ENCODE data around the gene CUX1.

Gene CUX1

DNA sequence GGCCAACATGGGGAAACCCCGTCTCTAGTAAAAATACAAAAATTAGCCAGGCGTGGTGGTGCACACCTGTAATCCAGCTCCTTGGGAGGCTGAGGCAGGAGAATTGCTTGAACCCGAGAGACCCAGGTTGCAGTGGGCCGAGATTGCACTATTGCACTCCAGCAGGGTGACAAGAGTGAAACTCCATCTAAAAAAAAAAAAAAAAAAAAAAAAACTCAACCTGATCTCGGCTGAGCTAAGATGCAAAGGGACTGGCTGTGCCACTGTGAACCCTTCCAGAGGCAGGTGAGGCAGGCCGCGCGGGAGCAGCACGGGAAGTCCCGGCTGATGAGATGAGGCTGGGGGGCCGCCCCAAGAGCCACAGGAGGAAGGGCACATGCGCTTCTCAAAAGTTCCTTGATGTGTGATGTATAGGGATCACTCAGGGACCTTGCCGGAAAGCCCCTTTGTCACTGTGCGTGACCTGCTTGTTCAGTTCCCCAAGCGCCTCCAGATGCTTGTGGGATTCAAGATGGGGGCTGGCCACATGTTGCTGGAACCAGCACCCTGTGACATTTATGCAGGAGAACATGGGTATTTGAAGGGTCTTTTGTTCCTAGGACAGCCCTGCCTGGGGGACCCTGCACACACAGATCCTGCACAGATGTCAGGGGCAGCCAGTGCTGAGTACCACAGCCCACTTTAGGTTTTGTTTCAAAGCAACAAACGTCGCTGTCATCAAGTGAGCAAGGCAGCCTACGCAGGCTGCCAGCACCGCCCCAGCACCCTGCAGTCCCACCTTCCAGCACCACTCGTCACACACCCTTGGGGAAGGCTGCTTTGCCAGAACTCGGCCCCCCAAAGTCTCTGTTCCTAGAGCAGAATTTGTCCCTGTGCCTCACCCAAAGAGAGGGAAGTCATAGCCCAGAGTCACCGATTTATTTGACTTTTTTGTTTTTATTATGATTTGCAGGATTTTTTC lies 394.4 kb downstream of the CUX1 start:
- Histone ChIP-seq H3K27ac (replicated peaks) (no peak overlapping the region), H3K4me3 (replicated peaks; ENCODE audit: insufficient read depth, low read length) (no peak overlapping the region), H3K27me3 (ENCODE audit: insufficient read depth, poor library complexity, severe bottlenecking) (no peaks in the 10 kb centered on the region)
- TF ChIP-seq, protein P1, sequence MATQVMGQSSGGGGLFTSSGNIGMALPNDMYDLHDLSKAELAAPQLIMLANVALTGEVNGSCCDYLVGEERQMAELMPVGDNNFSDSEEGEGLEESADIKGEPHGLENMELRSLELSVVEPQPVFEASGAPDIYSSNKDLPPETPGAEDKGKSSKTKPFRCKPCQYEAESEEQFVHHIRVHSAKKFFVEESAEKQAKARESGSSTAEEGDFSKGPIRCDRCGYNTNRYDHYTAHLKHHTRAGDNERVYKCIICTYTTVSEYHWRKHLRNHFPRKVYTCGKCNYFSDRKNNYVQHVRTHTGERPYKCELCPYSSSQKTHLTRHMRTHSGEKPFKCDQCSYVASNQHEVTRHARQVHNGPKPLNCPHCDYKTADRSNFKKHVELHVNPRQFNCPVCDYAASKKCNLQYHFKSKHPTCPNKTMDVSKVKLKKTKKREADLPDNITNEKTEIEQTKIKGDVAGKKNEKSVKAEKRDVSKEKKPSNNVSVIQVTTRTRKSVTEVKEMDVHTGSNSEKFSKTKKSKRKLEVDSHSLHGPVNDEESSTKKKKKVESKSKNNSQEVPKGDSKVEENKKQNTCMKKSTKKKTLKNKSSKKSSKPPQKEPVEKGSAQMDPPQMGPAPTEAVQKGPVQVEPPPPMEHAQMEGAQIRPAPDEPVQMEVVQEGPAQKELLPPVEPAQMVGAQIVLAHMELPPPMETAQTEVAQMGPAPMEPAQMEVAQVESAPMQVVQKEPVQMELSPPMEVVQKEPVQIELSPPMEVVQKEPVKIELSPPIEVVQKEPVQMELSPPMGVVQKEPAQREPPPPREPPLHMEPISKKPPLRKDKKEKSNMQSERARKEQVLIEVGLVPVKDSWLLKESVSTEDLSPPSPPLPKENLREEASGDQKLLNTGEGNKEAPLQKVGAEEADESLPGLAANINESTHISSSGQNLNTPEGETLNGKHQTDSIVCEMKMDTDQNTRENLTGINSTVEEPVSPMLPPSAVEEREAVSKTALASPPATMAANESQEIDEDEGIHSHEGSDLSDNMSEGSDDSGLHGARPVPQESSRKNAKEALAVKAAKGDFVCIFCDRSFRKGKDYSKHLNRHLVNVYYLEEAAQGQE (IDR thresholded peaks at IDR 0.05; ENCODE audit: insufficient replicate concordance, low read depth), result no peak
- TF ChIP-seq GABPA (IDR thresholded peaks at IDR 0.05; ENCODE audit: low read depth) (no peak), SPI1 (IDR thresholded peaks at IDR 0.05; ENCODE audit: borderline replicate concordance, low read depth) (no peak), POLR2AphosphoS5 (IDR thresholded peaks at IDR 0.05; ENCODE audit: low read depth) (no peak)
- TF ChIP-seq, protein P2, sequence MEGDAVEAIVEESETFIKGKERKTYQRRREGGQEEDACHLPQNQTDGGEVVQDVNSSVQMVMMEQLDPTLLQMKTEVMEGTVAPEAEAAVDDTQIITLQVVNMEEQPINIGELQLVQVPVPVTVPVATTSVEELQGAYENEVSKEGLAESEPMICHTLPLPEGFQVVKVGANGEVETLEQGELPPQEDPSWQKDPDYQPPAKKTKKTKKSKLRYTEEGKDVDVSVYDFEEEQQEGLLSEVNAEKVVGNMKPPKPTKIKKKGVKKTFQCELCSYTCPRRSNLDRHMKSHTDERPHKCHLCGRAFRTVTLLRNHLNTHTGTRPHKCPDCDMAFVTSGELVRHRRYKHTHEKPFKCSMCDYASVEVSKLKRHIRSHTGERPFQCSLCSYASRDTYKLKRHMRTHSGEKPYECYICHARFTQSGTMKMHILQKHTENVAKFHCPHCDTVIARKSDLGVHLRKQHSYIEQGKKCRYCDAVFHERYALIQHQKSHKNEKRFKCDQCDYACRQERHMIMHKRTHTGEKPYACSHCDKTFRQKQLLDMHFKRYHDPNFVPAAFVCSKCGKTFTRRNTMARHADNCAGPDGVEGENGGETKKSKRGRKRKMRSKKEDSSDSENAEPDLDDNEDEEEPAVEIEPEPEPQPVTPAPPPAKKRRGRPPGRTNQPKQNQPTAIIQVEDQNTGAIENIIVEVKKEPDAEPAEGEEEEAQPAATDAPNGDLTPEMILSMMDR (IDR thresholded peaks at IDR 0.05; ENCODE audit: insufficient read depth, low read length), result no peak
- no peak for DNase-seq (ENCODE audit: low read depth in 1 of 2, low spot score in 1 of 2)

DNA sequence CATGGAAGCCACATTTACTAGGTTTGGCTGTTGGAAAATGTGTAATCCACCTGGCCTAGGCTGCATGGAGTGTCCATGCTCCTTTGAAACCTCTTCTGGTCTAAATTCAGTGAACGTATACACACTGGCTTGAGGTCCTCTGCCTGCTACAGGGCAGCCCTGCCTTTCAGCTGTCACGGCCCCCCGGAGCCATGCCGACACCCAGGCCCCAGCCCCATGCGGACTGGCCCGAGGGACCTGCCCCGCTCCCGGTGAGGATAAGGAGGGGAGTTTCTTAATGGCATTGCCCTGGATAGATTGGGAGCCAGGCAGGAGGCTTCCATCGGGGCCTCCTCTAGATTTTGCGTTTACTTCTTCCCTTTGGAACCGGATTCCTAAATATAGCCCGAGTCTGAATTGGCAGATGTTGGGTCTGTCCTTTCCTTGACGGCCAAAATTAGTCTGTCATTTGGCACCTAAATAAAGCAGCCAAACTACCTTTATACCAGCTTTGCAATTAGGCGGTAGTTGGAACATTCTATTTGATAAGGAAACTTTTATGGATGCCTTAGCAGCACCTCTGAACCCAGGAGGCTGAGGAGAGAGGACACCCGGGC lies 397.1 kb downstream of the CUX1 start:
- H3K27ac ChIP-seq (replicated peaks), result no peak overlapping the region
- H3K4me3 ChIP-seq (replicated peaks; ENCODE audit: insufficient read depth, low read length), result no peak overlapping the region
- H3K27me3 ChIP-seq (ENCODE audit: insufficient read depth, poor library complexity, severe bottlenecking), result no peaks in the 10 kb centered on the region
- TF ChIP-seq SPI1 (IDR thresholded peaks at IDR 0.05; ENCODE audit: borderline replicate concordance, low read depth) (no peak), POLR2AphosphoS5 (IDR thresholded peaks at IDR 0.05; ENCODE audit: low read depth) (no peak)
- DNase-seq (ENCODE audit: low read depth in 1 of 2, low spot score in 1 of 2), result no peak

DNA sequence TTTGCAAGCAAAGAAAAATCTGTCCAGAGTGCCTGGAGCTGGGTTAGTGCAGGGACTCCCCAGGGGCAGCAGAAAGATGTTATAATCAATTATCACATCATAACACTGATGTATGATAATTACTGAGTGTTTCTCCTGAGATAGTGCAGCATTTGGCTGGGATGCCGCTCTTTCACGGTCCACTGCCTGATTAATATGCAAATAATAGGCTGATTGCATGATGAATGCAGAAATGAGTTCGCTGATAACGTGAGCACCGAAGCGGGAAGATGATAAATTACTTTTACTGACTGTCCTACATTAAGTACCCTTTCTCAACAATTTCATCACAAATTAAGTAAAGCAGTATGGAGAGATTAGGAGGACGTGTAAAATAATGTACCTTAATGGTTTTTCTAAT lies 397.8 kb downstream of the CUX1 start:
- DNase-seq (ENCODE audit: low read depth in 1 of 2, low spot score in 1 of 2), result no peak
- Histone ChIP-seq H3K4me3 (replicated peaks; ENCODE audit: insufficient read depth, low read length) (no peak overlapping the region), H3K27me3 (ENCODE audit: insufficient read depth, poor library complexity, severe bottlenecking) (no peaks in the 10 kb centered on the region), H3K27ac (replicated peaks) (no peak overlapping the region)
- TF ChIP-seq POLR2AphosphoS5 (IDR thresholded peaks at IDR 0.05; ENCODE audit: low read depth) (no peak), GABPA (IDR thresholded peaks at IDR 0.05; ENCODE audit: low read depth) (no peak), SPI1 (IDR thresholded peaks at IDR 0.05; ENCODE audit: borderline replicate concordance, low read depth) (no peak)
- TF ChIP-seq, protein P1 (IDR thresholded peaks at IDR 0.05; ENCODE audit: insufficient replicate concordance, low read depth), result no peak
- TF ChIP-seq, protein P2 (IDR thresholded peaks at IDR 0.05; ENCODE audit: insufficient read depth, low read length), result no peak

DNA sequence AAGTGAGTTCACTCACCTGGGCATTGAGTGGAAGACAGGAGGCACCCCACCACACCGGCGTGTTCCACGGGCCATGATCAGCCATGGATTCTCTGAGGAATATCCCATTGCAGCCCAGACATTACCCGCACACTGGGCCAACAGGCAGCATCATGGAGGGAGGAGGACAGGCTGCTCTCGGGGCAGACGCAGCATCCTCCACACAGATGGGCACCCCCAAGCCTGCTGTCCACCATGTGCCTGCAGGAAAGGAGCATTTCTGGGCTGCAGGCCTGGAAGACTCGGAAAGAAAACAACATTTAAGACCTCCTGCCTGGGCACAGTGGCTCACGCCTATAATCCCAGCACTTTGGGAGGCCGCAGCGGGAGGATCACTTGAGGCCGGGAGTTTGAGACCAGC lies 398.3 kb downstream of the CUX1 start:
- no peak for DNase-seq (ENCODE audit: low read depth in 1 of 2, low spot score in 1 of 2)
- no peak overlapping the region for H3K4me3 ChIP-seq (replicated peaks; ENCODE audit: insufficient read depth, low read length)
- H3K27ac ChIP-seq (replicated peaks), result no peak overlapping the region
- H3K27me3 ChIP-seq (ENCODE audit: insufficient read depth, poor library complexity, severe bottlenecking), result no peaks in the 10 kb centered on the region
- TF ChIP-seq, protein P1 (IDR thresholded peaks at IDR 0.05; ENCODE audit: insufficient replicate concordance, low read depth), result no peak
- TF ChIP-seq GABPA (IDR thresholded peaks at IDR 0.05; ENCODE audit: low read depth) (no peak), POLR2AphosphoS5 (IDR thresholded peaks at IDR 0.05; ENCODE audit: low read depth) (no peak), SPI1 (IDR thresholded peaks at IDR 0.05; ENCODE audit: borderline replicate concordance, low read depth) (no peak)
- TF ChIP-seq, protein P2 (IDR thresholded peaks at IDR 0.05; ENCODE audit: insufficient read depth, low read length), result no peak

Measured in HL-60 (cell line).